ENCODE measurements around the gene CEP43.

CEP43 gene

GRCh38 chr6:167013946-167014345, 14.7 kb downstream of the CEP43 start:
- no peak for DNase-seq

DNA sequence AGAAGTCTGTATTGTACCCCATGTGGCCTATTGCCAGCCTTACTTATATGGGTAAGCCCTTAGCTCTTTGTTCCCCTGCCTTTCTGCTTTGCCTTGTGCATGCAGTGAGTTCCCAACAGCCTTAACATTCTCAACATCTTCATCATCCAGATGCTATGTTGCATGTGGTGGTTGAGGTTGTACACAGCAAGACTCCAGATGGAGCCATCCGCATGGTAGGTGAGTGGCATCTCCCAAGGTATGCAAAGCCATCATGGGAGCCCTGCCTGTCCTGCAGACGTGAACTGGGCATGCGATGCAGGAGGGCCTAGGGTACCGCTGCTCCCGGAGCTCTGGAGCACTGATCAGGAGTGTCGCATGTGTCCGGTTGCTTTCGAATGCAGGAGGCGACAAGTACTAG, 16.1 kb downstream of the CEP43 start:
- no peak for DNase-seq

DNA sequence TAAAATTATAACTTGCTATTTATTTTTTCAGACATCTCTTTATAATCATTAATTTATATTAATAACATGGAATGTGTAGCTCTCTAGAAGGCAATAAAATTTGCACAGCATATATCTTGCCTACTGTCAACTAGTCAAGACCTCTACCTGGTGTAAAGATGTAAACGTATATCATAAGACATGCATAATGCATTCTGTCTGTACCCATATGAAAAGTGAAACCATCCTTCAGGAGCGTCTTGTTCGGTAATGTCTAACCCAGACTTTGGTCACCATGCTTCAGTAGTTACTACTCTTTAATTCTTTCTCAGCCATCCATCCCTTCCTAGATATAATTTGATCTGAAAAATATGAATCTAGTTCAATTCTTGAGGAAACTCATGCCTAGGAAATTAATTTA, 21.0 kb downstream of the CEP43 start:
- no peak for DNase-seq

GRCh38 chr6:167027308-167027707, 28.1 kb downstream of the CEP43 start:
- no peak for DNase-seq

DNA sequence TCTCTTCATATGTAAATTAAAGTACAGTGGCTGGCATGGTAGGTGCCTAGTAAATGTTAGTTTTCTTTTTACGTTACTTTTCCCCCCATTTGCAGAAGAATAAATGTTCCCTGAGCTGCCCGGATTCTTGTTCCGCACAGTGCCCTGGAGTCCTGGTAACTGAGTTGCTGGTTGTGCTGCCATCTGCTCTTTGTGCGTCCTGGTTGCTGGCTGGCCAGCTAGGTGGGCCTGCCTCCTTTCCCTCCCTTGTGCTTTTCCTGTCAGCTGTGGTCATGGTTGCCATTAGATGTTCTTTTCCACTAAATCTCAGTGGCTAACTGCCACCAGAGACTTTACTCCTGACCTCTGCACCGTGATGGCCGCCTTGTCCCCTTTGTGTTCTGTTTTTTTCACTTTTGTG, 28.6 kb downstream of the CEP43 start:
- no peak for DNase-seq

GRCh38 chr6:167030222-167031072, 31.2 kb downstream of the CEP43 start:
- no peak for DNase-seq

GRCh38 chr6:167031082-167031709, 32.0 kb downstream of the CEP43 start:
- DNase-seq = no peak

GRCh38 chr6:167034056-167034455, 34.9 kb downstream of the CEP43 start:
- no peak for DNase-seq

- DNase-seq = no peak
These were observed 38.6 kb downstream of the CEP43 start for GRCh38 chr6:167037762-167038161.

GRCh38 chr6:167044696-167045095, 45.5 kb downstream of the CEP43 start:
- no peak for DNase-seq

- no peak for DNase-seq
These were observed 46.8 kb downstream of the CEP43 start for GRCh38 chr6:167045828-167046580.

GRCh38 chr6:167046861-167047495, 47.8 kb downstream of the CEP43 start:
- DNase-seq = no peak

GRCh38 chr6:167047554-167047953, 48.4 kb downstream of the CEP43 start:
- peak in 2 of 6 experiments; percentile 2 to 26 for DNase-seq

All from stimulated activated naive CD4-positive, alpha-beta T cell (primary cell).